Activated CD8-positive, alpha-beta memory T cell treated with anti-CD3 and anti-CD28 coated beads for 4 hours (primary cell): Measurements from ENCODE around the gene HCN4.

Experiments used
- DNase-seq, 2 donors: peaks; one replicate each; pipeline ENCODE4 v3.0.0-alpha.2; 2020; ENCODE audit warnings: low read depth in 2 of 2

Gene HCN4

GRCh38 chr15:73346735-73347312 lies 21.9 kb downstream of the HCN4 start:
- peak; percentile 2 to 14 for DNase-seq

DNA sequence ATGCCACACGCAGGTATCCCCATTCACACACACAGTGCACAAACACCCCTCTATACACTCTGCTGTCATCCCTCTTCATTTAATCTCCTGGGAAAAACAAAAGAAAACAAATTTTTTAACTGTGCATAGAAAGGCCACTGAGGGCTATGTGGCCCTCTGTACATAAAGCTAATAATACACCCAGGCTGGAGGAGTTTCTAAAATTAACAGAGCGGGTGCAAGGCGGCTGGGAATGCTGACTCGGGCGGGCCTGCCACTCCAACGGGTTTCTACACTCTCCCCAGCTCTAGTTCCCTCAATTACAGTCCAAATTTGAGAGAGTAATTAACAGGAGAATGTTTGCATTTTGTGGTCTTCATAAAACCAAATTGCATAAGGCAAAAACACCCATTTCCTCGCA lies 23.1 kb downstream of the HCN4 start:
- DNase-seq = no peak

GRCh38 chr15:73344056-73344455 lies 24.7 kb downstream of the HCN4 start:
- no peak for DNase-seq

- DNase-seq = no peak
Measured at GRCh38 chr15:73341886-73342600, 26.7 kb downstream of the HCN4 start.

- DNase-seq = no peak
Measured at GRCh38 chr15:73340502-73341192, 28.1 kb downstream of the HCN4 start.

- no peak for DNase-seq
Measured at GRCh38 chr15:73338606-73339374, 30.0 kb downstream of the HCN4 start.

GRCh38 chr15:73338058-73338457 lies 30.7 kb downstream of the HCN4 start:
- DNase-seq = no peak

DNA sequence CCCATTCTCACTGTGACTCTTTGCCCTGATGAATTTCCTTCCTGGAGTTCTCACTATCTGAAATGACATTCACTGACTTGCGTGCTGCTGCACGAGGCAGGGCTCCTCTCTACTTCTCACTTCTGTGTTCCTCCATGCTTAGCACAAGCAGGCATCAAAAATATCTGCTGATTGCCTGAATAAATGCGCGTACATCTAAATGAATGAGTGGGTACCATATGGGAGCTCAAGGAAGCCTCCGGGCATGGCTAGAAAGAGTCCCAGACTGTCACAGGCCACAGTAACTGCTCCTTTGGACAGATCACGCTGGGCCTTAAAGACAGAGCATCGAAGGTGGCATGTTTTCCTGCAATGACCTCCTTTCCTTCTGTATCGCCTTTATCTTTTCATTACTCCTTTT lies 31.6 kb downstream of the HCN4 start:
- DNase-seq = no peak

DNA sequence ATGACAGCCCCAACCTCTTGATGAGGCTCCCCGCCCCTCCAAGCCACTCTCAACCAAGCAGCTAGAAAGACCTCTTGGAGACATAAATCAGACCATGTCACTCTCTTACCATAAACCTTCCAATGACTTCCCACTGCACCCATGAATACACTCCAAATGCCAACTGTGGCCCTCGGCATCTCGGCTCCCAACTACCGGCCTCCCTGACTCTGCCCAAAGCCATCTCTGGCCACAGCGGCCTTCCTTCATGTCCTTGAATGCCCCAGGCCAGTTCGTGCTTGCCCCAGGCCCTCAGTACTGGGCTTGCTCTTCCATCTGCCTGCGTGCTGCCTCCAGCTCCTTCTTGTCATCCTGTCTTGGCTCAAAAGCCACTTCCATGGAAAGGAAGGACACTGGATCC lies 32.0 kb downstream of the HCN4 start:
- no peak for DNase-seq

GRCh38 chr15:73335471-73335870 lies 33.3 kb downstream of the HCN4 start:
- DNase-seq = no peak

DNA sequence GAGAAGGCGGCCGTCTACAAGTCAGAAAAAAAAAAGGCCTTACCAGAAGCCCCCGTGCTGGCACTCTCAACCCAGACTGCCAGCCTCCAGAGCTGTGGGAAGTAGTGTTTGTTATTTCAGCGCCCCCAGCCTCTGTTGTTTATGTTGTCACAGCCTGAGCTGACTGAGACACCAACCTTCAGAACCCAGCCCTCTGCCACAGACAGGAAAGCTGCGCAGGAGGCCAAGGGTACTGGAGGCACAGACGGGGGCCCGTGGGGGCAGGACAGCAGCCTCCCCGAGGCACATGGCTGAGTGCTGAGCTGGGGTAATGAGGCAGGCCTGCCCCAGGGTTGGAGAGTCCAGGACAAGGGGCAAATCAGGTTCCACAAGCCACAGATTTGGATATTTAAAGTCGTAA lies 33.7 kb downstream of the HCN4 start:
- no peak for DNase-seq

- no peak for DNase-seq
Measured at GRCh38 chr15:73334086-73334485, 34.7 kb downstream of the HCN4 start.

GRCh38 chr15:73333001-73333400 lies 35.8 kb downstream of the HCN4 start:
- DNase-seq = no peak

DNA sequence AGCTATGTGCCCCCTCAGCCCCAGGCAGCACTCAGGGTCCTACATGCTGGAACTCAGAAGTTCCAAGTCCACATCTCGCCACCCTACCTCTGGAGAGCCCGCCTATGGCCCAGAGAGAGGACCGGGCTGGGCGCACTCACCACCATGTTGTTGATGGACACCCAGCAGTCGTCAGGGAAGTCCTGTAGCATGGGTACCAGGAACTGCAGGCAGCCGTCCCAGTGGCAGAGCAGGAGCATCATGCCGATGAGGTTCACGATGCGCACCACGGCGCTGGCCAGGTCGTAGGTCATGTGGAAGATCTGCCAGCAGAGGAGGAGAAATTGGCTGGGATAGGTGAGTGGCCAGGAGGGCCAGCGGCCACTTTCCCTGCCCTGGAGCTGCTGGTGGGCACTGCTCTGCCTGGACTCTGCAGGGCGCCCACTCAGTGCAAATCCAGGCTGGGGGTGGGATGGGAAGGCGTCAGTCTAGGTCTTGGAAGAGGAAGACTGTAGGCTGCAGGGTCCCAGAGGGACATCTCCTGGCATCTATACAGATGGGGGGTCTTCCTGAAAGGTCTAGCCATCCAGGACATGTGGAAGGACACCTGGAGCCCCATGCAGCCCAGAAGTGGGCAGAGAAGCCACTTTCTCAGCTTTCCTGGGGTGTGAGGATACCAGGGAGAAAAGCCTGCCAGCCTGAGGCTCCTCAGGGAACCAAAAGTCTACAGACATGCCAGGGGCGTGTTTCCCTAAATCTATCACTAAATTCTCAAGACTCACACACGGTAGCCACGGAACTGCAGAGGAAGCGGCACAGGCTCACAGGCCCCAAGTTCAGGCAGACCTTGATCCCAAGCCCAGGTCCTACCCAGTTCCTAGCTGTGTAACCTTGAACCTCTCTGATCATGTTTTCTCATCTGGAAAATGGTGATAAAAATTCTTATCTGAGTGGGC lies 36.5 kb downstream of the HCN4 start:
- DNase-seq = no peak

DNA sequence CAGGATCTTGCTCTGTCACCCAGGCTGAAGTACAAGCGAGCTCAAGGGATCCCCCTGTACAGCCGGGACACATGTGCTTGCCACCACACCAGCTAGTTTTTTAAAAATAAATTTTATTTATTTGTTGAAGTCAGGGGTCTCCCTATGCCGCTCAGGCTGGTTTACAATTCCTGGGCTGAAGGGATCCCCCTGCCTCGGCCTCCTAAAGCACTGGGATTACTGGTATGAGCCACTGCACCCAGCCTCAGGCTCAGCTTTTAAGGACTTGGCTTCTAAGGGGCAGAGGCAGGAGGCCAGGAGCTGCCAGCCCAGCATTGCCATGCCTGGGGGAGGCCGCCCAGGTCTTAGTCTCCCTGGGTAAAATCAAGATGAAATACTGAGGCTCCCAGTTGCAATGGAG lies 37.3 kb downstream of the HCN4 start:
- no peak for DNase-seq

GRCh38 chr15:73330206-73331051 lies 38.3 kb downstream of the HCN4 start:
- DNase-seq = no peak

DNA sequence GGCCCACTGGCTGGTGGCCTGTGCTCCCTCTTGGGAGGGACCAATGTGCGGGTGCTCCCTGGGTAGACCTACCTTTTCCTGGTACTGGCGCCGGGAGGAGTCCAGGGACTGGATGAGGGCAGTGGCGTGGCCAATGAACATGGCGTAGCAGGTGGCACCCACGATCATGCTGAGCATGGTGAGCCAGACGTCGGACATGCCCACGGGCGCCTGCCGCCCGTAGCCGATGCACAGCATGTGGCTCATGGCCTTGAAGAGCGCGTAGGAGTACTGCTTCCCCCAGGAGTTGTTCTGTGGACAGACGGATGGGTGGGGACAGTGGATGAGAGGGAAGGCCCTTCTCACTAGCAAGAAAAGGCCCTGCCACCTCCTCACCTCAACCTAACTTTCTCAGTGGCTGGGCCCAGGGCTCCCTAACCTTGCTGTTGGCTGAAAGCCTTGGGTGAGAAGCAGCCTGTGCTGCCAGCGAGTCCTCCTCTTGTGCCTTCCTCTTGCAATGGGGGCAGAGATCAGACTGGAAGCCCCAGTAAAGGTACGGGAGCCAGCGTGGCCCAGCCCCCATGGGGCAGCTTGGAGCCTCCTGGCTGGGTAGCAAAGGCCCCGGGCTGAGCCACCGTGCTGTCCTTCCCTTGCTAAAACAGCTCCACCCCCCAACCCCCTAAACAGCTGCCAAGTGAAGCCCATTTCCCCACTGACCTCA lies 39.1 kb downstream of the HCN4 start:
- no peak for DNase-seq

DNA sequence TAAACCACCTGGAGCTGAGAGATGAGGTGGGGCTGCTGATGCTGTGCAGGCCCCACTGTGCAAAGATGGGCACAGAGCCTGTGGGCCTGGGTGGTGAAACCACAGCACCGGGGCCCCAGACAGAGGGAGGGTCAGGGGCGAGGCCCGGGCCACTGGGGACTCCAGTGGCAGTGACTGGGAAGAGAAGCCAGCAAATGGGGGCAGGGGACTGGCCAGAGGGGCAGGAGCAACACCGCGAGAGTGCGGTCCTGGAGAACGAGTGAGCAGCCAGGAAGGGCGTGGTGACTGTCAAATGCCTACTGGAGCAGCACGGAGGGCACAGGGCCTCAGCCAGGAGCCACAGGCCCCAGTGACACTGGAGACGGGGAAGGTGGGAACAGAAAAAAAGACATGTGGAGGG lies 39.8 kb downstream of the HCN4 start:
- no peak for DNase-seq

DNA sequence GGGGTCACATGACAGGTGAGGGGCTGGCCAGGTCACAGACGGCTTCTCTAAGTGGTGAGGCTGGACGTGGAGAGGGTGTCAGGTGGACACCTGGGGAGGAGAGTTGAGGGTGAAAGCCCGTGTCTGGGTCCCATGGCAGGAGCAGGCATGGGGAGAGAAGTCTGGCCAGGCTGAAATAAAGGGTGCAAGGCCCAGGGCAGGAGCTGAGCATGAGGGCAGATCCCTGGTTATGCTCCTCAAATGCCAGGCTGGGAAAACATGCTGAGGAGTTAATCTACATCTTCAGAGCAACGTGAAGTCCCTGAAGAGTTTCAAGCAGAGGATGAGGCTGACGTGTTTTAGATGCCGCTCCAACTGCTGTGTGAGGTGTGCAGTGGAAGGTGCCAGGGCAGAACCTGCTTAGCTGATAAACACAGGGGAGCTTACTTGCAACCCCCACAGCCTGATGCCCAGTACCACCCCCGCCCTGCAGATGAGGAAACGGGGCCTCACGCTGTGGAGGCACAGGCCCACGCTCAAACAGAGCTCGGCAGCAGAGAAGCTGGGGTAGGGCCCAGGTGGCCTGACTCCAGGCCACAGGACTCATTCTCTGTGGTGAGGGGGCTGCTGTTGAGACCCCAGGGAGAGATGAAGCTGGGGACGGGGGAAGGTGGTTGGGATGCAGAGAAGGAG lies 40.5 kb downstream of the HCN4 start:
- DNase-seq = no peak
